Cardiac muscle cell (in vitro differentiated cells and primary cell): ENCODE data around the gene DNAH3. TPM values are rescaled to one million over a fixed set of nuclear protein-coding genes. Genes with fewer than 3 reads are reported as not detected.
"Not testable (repeated sequence)": the region's sequence is repeated elsewhere in the genome, so short reads cannot be mapped to it uniquely, and the experiment has no call there.

Source experiments
- DNase-seq, 2 donors: peaks; one replicate each; pipeline versions ENCODE4 v3.0.0 to v3.0.0-alpha.2; 2010 to 2017; ENCODE audit warnings: low read depth in 1 of 2, low spot score in 1 of 2
- H3K27ac ChIP-seq: fragments of 200-600 bp; sonication (generic); 2 replicates; pipeline ENCODE4 v1.5.1; 2016
- H3K27me3 ChIP-seq: fragments of 200-600 bp; sonication (generic); 2 replicates; pipeline ENCODE4 v1.6.0; 2016; ENCODE audit warnings: control low read depth
- H3K36me3 ChIP-seq: fragments of 200-600 bp; sonication (generic); 2 replicates; pipeline ENCODE4 v1.5.1; 2016; ENCODE audit warnings: control low read depth
- H3K4me1 ChIP-seq: fragments of 200-600 bp; sonication (generic); 2 replicates; pipeline ENCODE4 v1.8.1; 2017; ENCODE audit warnings: low read depth, mild to moderate bottlenecking, mixed run types
- H3K4me3 ChIP-seq: fragments of 200-600 bp; sonication (generic); 2 replicates; pipeline ENCODE4 v1.5.1; 2016; ENCODE audit warnings: mild to moderate bottlenecking
- H3K9me3 ChIP-seq: fragments of 200-600 bp; sonication (generic); 2 replicates; pipeline ENCODE4 v1.5.1; 2017; ENCODE audit warnings: low read depth, mild to moderate bottlenecking, control low read depth
- polyA plus RNA-seq: library from polyadenylated mRNA; unstranded; fragments of >200 nt; fragmentation: Nextera tagmentation; extraction: Ambion mirVana; gene quantifications from 2 replicates; pipeline ENCODE4 v1.2.1, GENCODE V29; 2016
- total RNA-seq: library from RNA; depleted of rRNA; stranded (reverse); fragments of >200 nt; gene quantifications from 2 replicates; pipeline ENCODE4 v1.2.3, GENCODE V29; 2016
- TF ChIP-seq, protein P1 (sequence below): IDR thresholded peaks from 2 replicates; pipeline ENCODE4 v1.5.1; 2012; ENCODE audit warnings: low read depth, mild to moderate bottlenecking, low read length

The DNAH3 gene
- total and polyA plus RNA-seq, 2 experiments from 2014 or later = 0.39 TPM; not detected in 1

DNA sequence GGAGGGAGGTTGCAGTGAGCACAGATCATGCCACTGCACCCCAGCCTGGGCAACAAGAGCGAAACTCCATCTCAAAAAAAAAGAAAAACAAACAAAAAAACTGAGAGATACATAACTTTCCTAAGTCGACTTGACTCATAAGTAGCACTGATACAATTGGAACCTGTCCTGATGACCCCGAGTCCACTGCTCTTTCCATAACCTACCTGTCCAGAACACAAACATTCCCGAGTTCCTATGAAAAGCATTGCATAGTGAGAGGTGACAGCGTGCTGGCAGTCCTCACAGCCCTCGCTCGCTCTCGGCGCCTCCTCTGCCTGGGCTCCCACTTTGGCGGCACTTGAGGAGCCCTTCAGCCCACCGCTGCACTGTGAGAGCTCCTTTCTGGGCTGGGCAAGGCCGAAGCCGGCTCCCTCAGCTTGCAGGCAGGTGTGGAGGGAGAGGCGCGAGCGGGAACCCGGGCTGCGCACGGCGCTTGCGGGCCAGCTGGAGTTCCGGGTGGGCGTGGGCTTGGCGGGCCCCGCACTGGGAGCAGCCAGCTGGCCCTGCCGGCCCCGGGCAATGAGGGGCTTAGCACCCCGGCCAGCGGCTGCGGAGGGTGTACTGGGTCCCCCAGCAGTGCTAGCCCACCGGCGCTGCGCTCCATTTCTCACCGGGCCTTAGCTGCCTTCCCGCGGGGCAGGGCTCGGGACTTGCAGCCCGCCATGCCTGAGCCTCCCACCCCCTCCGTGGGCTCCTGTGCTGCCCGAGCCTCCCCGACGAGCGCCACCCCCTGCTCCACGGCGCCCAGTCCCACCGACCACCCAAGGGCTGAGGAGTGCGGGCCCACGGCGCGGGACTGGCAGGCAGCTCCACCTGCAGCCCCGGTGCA is 1.7 kb upstream of the DNAH3 start:
- not testable (repeated sequence) for H3K4me1 ChIP-seq, H3K36me3 ChIP-seq, H3K4me3 ChIP-seq, H3K27me3 ChIP-seq, H3K9me3 ChIP-seq, H3K27ac ChIP-seq, DNase-seq

DNA sequence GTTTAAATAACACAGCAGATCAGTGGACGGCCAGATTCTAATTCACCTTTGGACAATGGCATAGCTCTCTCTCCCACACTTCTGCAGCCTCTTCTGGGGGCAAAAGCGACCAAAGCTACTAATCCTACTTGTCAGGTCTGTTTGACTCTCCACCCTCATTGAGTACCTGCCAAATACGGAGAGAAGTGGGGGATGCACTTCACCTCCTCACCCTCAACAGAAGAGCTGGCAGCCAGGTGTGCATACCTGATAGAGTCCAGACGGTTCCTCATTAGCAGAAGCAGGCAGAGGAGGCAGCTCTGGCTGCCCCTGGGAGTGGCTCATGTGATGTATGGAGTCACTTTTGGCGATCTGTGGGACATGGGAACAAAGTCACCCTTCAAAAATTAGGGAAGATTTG is 4.9 kb downstream of the DNAH3 start:
- DNase-seq = no peak
- H3K27ac ChIP-seq = no peak overlapping the region
- H3K9me3 ChIP-seq = no peaks in the 10 kb centered on the region
- no peaks in the 10 kb centered on the region for H3K27me3 ChIP-seq
- TF ChIP-seq, protein P1, sequence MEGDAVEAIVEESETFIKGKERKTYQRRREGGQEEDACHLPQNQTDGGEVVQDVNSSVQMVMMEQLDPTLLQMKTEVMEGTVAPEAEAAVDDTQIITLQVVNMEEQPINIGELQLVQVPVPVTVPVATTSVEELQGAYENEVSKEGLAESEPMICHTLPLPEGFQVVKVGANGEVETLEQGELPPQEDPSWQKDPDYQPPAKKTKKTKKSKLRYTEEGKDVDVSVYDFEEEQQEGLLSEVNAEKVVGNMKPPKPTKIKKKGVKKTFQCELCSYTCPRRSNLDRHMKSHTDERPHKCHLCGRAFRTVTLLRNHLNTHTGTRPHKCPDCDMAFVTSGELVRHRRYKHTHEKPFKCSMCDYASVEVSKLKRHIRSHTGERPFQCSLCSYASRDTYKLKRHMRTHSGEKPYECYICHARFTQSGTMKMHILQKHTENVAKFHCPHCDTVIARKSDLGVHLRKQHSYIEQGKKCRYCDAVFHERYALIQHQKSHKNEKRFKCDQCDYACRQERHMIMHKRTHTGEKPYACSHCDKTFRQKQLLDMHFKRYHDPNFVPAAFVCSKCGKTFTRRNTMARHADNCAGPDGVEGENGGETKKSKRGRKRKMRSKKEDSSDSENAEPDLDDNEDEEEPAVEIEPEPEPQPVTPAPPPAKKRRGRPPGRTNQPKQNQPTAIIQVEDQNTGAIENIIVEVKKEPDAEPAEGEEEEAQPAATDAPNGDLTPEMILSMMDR = no peak
- no peaks in the 10 kb centered on the region for H3K4me1 ChIP-seq
- H3K36me3 ChIP-seq = no peaks in the 10 kb centered on the region
- no peak overlapping the region for H3K4me3 ChIP-seq

DNA sequence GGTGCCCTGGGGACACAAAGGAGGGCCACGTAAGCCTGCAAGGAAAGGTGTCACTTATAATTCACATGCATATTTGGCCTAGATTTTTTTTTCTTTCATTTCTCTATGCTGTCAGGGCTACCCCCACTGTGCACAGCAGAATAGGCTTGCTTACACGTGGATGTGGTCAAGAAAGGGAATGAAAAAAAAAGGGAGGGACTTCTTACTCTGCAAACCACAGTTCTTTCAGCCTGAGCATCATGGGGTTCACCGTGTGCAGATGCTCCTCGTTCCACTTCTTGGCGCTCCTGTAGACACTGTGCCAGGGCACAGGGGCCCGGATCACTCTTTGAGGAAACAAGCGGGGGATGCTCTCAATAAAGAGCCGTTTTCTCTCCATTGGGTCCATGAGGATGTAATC is 16.6 kb downstream of the DNAH3 start:
- H3K27ac ChIP-seq = no peak overlapping the region
- H3K9me3 ChIP-seq = no peaks in the 10 kb centered on the region
- no peak for DNase-seq
- TF ChIP-seq, protein P1 = no peak
- H3K4me3 ChIP-seq = no peak overlapping the region
- H3K36me3 ChIP-seq = no peaks in the 10 kb centered on the region
- H3K27me3 ChIP-seq = no peaks in the 10 kb centered on the region
- peaks cover 8% of the 10 kb centered on the region for H3K4me1 ChIP-seq

DNA sequence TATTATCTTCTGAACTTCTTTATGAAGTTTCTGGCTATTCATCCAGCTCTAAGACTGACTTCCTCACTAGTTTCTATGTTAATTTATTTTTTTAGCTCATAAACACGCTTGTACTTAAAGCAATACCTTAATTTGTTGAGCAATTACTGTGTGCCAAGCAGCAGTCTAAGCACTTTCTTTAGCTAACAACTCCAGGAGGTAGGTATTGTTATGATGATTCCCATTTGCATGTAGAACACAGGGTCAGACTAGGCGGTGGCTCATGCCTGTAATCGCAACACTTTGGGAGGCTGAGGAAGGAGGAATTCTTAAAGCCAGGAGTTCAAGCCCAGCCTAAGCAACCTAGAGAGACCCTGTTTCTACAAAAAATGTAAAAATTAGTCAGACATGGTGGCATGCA is 19.8 kb downstream of the DNAH3 start:
- Histone ChIP-seq H3K9me3 (no peaks in the 10 kb centered on the region), H3K27ac (no peak overlapping the region), H3K27me3 (no peaks in the 10 kb centered on the region), H3K4me1 (no peaks in the 10 kb centered on the region), H3K36me3 (no peaks in the 10 kb centered on the region), H3K4me3 (no peak overlapping the region)
- TF ChIP-seq, protein P1 = no peak
- no peak for DNase-seq

DNA sequence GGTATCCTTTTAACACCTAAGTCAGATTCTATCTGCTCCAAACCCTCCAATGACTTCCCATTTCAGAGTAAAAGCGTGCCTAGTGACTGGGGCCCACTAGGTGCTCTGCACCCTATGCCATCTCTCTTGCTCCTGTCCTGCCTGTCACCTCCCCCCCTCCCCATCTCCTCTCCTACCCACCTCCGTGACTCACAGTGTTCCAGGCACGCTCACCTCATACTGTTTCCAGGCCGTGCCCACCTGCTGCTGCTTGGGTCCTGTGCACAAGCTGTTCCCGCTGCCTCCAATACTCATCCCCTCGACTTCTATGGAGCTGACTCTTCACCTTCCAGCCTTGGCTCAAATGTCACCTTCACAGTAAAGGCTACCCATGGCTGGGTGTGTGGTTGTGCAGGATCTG is 21.7 kb downstream of the DNAH3 start:
- Histone ChIP-seq H3K27me3 (no peaks in the 10 kb centered on the region), H3K36me3 (no peaks in the 10 kb centered on the region), H3K27ac (no peak overlapping the region), H3K4me3 (no peak overlapping the region), H3K4me1 (no peaks in the 10 kb centered on the region), H3K9me3 (no peaks in the 10 kb centered on the region)
- TF ChIP-seq, protein P1 = no peak
- no peak for DNase-seq

DNA sequence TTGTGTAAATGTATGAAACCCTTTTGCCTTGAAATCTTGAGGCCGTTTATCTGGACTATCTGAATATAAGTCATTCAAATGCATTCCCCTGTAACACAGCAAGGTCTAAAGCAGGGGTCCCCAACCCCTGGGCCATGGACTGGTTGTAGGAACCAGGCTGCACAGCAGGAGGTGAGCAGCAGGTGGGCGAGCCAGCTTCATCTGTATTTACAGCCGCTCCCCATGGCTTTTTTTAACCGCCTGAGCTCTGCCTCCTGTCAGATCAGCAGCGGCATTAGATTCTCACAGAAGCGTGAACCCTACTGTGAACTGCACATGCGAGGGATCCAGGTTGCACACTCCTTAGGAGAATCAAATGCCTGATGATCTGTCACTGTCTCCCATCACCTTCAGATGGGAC is 24.1 kb downstream of the DNAH3 start:
- H3K4me1 ChIP-seq = no peaks in the 10 kb centered on the region
- H3K9me3 ChIP-seq = no peaks in the 10 kb centered on the region
- no peak for DNase-seq
- no peaks in the 10 kb centered on the region for H3K36me3 ChIP-seq
- H3K4me3 ChIP-seq = no peak overlapping the region
- no peaks in the 10 kb centered on the region for H3K27me3 ChIP-seq
- TF ChIP-seq, protein P1 = no peak
- no peak overlapping the region for H3K27ac ChIP-seq
